Neural cell (in vitro differentiated cells): ENCODE data around the gene CPAMD8. TPM values are rescaled to one million over a fixed set of nuclear protein-coding genes. Genes with fewer than 3 reads are reported as not detected.

Experiments
- H2AFZ ChIP-seq: fragments of 200-600, 300-800 bp; sonication (generic), shearing (Covaris generic); 2 replicates; pipeline ENCODE4 v1.6.0; 2014; ENCODE audit warnings: low read depth, mild to moderate bottlenecking, antibody characterized with exemption, low read length, moderate library complexity
- H3F3A ChIP-seq: fragments of 200-600 bp; shearing (Covaris generic); 2 replicates; pipeline ENCODE4 v1.6.1; 2016; ENCODE audit warnings: mild to moderate bottlenecking, moderate library complexity, mixed read lengths, antibody characterized with exemption, low read length; ENCODE audit not compliant: insufficient read depth, poor library complexity, severe bottlenecking
- H3K27ac ChIP-seq: fragments of 200-600, 300-800 bp; sonication (generic), shearing (Covaris generic); 2 replicates; pipeline ENCODE4 v1.5.1; 2014; ENCODE audit warnings: mild to moderate bottlenecking, low read length, moderate library complexity
- H3K27me3 ChIP-seq: fragments of 300-800, 200-600 bp; sonication (generic), shearing (Covaris generic); 2 replicates; pipeline ENCODE4 v1.6.0; 2014; ENCODE audit warnings: mild to moderate bottlenecking, low read depth, low read length, moderate library complexity; ENCODE audit not compliant: insufficient read depth
- H3K36me3 ChIP-seq: fragments of 300-800, 200-600 bp; sonication (generic), shearing (Covaris generic); 2 replicates; pipeline ENCODE4 v1.5.1; 2014; ENCODE audit warnings: mild to moderate bottlenecking, antibody characterized with exemption, low read length, moderate library complexity; ENCODE audit not compliant: insufficient read depth
- H3K4me2 ChIP-seq: fragments of 300-800, 200-600 bp; sonication (generic), shearing (Covaris generic); 2 replicates; pipeline ENCODE4 v1.6.0; 2014; ENCODE audit warnings: mild to moderate bottlenecking, low read length
- H3K4me3 ChIP-seq: fragments of 300-800, 200-600 bp; sonication (generic), shearing (Covaris generic); 2 replicates; pipeline ENCODE4 v1.5.1; 2014; ENCODE audit warnings: mild to moderate bottlenecking, low read length, moderate library complexity
- H3K79me2 ChIP-seq: fragments of 200-600 bp; shearing (Covaris generic); replicated peaks from 2 replicates; pipeline ENCODE4 v1.6.0; 2014; ENCODE audit warnings: mild to moderate bottlenecking, low read length, moderate library complexity; ENCODE audit not compliant: insufficient read depth
- H3K9ac ChIP-seq: fragments of 300-800, 200-600 bp; sonication (generic), shearing (Covaris generic); 2 replicates; pipeline ENCODE4 v1.6.1; 2016; ENCODE audit warnings: mild to moderate bottlenecking, low read length, mixed read lengths
- H3K9me2 ChIP-seq: fragments of 200-600 bp; shearing (Covaris generic); 2 replicates; pipeline ENCODE4 v1.6.1; 2016; ENCODE audit warnings: mild to moderate bottlenecking, low read length, mixed read lengths; ENCODE audit not compliant: insufficient read depth
- H3K9me3 ChIP-seq: fragments of 200-600, 300-800 bp; sonication (generic), shearing (Covaris generic); 2 replicates; pipeline ENCODE4 v1.6.1; 2016; ENCODE audit warnings: mild to moderate bottlenecking, mixed run types, low read length, moderate library complexity, mixed read lengths
- H4K20me1 ChIP-seq: fragments of 200-600 bp; shearing (Covaris generic); 2 replicates; pipeline ENCODE4 v1.6.1; 2016; ENCODE audit warnings: mild to moderate bottlenecking, mixed run types; ENCODE audit not compliant: insufficient read depth
- CTCF ChIP-seq: fragments of 450-650 bp; IDR thresholded peaks from 2 replicates; pipeline ENCODE4 v1.5.1; 2014; ENCODE audit warnings: antibody characterized with exemption, mild to moderate bottlenecking, moderate library complexity; ENCODE audit not compliant: poor library complexity, severe bottlenecking
- EP300 ChIP-seq: fragments of 450-650 bp; conservative IDR thresholded peaks from 2 replicates; pipeline ENCODE4 v1.6.1; 2014; ENCODE audit warnings: antibody characterized with exemption, mild to moderate bottlenecking, moderate library complexity; ENCODE audit not compliant: poor library complexity, severe bottlenecking
- EZH2 ChIP-seq: fragments of 200-600, 300-800 bp; shearing (Covaris generic), sonication (generic); IDR thresholded peaks from 2 replicates; pipeline ENCODE4 v1.6.1; 2014; ENCODE audit warnings: antibody characterized with exemption, low read length, borderline replicate concordance, mild to moderate bottlenecking; ENCODE audit not compliant: insufficient read depth, poor library complexity, severe bottlenecking
- MXI1 ChIP-seq: fragments of 450-650 bp; conservative IDR thresholded peaks from 2 replicates; pipeline ENCODE4 v1.6.1; 2014; ENCODE audit warnings: antibody characterized with exemption, mild to moderate bottlenecking; ENCODE audit not compliant: poor library complexity, severe bottlenecking
- POLR2AphosphoS5 ChIP-seq: IDR thresholded peaks from 2 replicates; pipeline ENCODE4 v1.6.1; 2012
- RAD21 ChIP-seq: fragments of 450-650 bp; conservative IDR thresholded peaks from 2 replicates; pipeline ENCODE4 v1.6.1; 2014; ENCODE audit warnings: antibody characterized with exemption, mild to moderate bottlenecking, moderate library complexity
- REST ChIP-seq: IDR thresholded peaks from 2 replicates; pipeline ENCODE4 v1.6.1; 2012; ENCODE audit warnings: borderline replicate concordance
- SMC3 ChIP-seq: fragments of 450-650 bp; conservative IDR thresholded peaks from 2 replicates; pipeline ENCODE4 v1.6.1; 2014; ENCODE audit warnings: antibody characterized with exemption, mild to moderate bottlenecking, moderate library complexity; ENCODE audit not compliant: poor library complexity
- TAF1 ChIP-seq: IDR thresholded peaks from 2 replicates; pipeline ENCODE4 v1.6.1; 2012; ENCODE audit warnings: low read depth
- polyA plus RNA-seq: library from polyadenylated mRNA; depleted of rRNA; stranded (reverse); fragments of >200 nt; gene quantifications from 2 replicates; pipeline ENCODE4 v1.2.3, GENCODE V29; 2014

The CPAMD8 gene
- polyA plus RNA-seq, 1 donor from 2014 or later = 1.9 TPM

- Histone ChIP-seq H2AFZ (no peak overlapping the region), H3K9me3 (no peaks in the 10 kb centered on the region), H3K4me2 (no peak overlapping the region), H3K9ac (no peak overlapping the region), H3K27me3 (no peaks in the 10 kb centered on the region), H3K79me2 (no peaks in the 10 kb centered on the region), H3K4me3 (no peak overlapping the region), H3K36me3 (no peaks in the 10 kb centered on the region), H3K9me2 (no peaks in the 10 kb centered on the region), H4K20me1 (no peaks in the 10 kb centered on the region), H3K27ac (no peak overlapping the region), H3F3A (no peaks in the 10 kb centered on the region)
- TF ChIP-seq EP300 (no peak), RAD21 (no peak), MXI1 (no peak), EZH2 (no peak), TAF1 (no peak), SMC3 (no peak), REST (no peak)
These were observed 77.0 kb downstream of the CPAMD8 start for GRCh38 chr19:16949496-16950023.

- Histone ChIP-seq H4K20me1 (no peaks in the 10 kb centered on the region), H3K9me3 (no peaks in the 10 kb centered on the region)
These were observed 79.4 kb downstream of the CPAMD8 start for GRCh38 chr19:16946951-16947940.

More at GRCh38 chr19:16946951-16947940, 79.4 kb downstream of the CPAMD8 start:
- TF ChIP-seq MXI1 = no peak
- TF ChIP-seq POLR2AphosphoS5 = no peak
- TF ChIP-seq RAD21 = no peak
- TF ChIP-seq CTCF = no peak
- no peak overlapping the region for H2AFZ ChIP-seq
- no peaks in the 10 kb centered on the region for H3K27me3 ChIP-seq
- H3K9me2 ChIP-seq = no peaks in the 10 kb centered on the region
- H3K4me2 ChIP-seq = no peak overlapping the region
- no peak overlapping the region for H3K27ac ChIP-seq
- H3K79me2 ChIP-seq = no peaks in the 10 kb centered on the region
- H3K4me3 ChIP-seq = no peak overlapping the region
- H3F3A ChIP-seq = no peaks in the 10 kb centered on the region
- H3K36me3 ChIP-seq = no peaks in the 10 kb centered on the region
- no peak overlapping the region for H3K9ac ChIP-seq
